Suppressor macrophage treated with lipopolysaccharide for 4 hours (primary cell): ENCODE results near the gene ZFYVE27.
"Not testable (repeated sequence)": the region's sequence is repeated elsewhere in the genome, so short reads cannot be mapped to it uniquely, and the experiment has no call there.

Source experiments
- DNase-seq: peaks from one replicate; pipeline ENCODE4 v3.0.0-alpha.2; 2020

ZFYVE27 gene

GRCh38 chr10:97736902-97737769 is at the start of gene ZFYVE27:
Gene ZFYVE27 (plus strand): TSS chr10:97737128. CDS start chr10:97738478, 1,350 bp downstream.
- DNase-seq, result peak; percentile 98

- peak; percentile 73 for DNase-seq
Observed at GRCh38 chr10:97687785-97688781, 48.8 kb upstream of the ZFYVE27 start.

GRCh38 chr10:97689559-97690020 is 47.3 kb upstream of the ZFYVE27 start:
- DNase-seq, result peak; percentile 97

GRCh38 chr10:97690133-97690532 is 46.8 kb upstream of the ZFYVE27 start:
- DNase-seq, result peak; percentile 54

GRCh38 chr10:97698072-97698655 is 38.8 kb upstream of the ZFYVE27 start:
- DNase-seq, result not testable (repeated sequence)

GRCh38 chr10:97701438-97702069 is 35.4 kb upstream of the ZFYVE27 start:
- DNase-seq, result peak; percentile 80

GRCh38 chr10:97703398-97704067 is 33.4 kb upstream of the ZFYVE27 start:
- DNase-seq, result no peak

GRCh38 chr10:97704341-97704740 is 32.6 kb upstream of the ZFYVE27 start:
- DNase-seq, result no peak

GRCh38 chr10:97705006-97705670 is 31.8 kb upstream of the ZFYVE27 start:
- no peak for DNase-seq

GRCh38 chr10:97707134-97707861 is 29.6 kb upstream of the ZFYVE27 start:
- no peak for DNase-seq

- DNase-seq, result no peak
Observed at GRCh38 chr10:97708167-97708566, 28.8 kb upstream of the ZFYVE27 start.

- DNase-seq, result peak; percentile 71
Observed at GRCh38 chr10:97708976-97709946, 27.7 kb upstream of the ZFYVE27 start.

GRCh38 chr10:97711640-97712572 is 25.0 kb upstream of the ZFYVE27 start:
- peak; percentile 28 for DNase-seq

GRCh38 chr10:97713339-97713825 is 23.5 kb upstream of the ZFYVE27 start, which contains the start of gene MARVELD1:
Gene MARVELD1 (plus strand): TSS chr10:97713730. CDS start chr10:97713877, 147 bp downstream.
- DNase-seq, result peak; percentile 23

- DNase-seq, result peak; percentile 71
Observed at GRCh38 chr10:97713826-97714400, 23.0 kb upstream of the ZFYVE27 start.

GRCh38 chr10:97714401-97715258 is 22.3 kb upstream of the ZFYVE27 start:
- peak; percentile 67 for DNase-seq
